Adipose tissue (tissue), 3 donors: ENCODE measurements around the gene ACSBG1. TPM values are rescaled to one million over a fixed set of nuclear protein-coding genes. Genes with fewer than 3 reads are reported as not detected.

Experiments
- H3K27ac ChIP-seq: one replicate; pipeline ENCODE4 v1.5.1; 2013; ENCODE audit warnings: low read depth, low read length
- WGBS, 3 donors: extraction: QIAGEN DNeasy Blood & Tissue Kit; methylation state at CpG; one replicate each; pipeline ENCODE4 v1.1.7; 2013; 5-methylcytosine and 5-hydroxymethylcytosine counted together
- polyA plus RNA-seq, 3 donors: library from polyadenylated mRNA; stranded (reverse); fragments of 200-250 nt; gene quantifications; one replicate each; pipeline ENCODE4 v1.2.3, GENCODE V29; 2013
- donor health status: healthy with polysubstance abuse.
- donor health status: Bipolar disorder and iron deficiency.
- donor health status: healthy.

The ACSBG1 gene
- polyA plus RNA-seq, 3 donors, result 0.09 to 0.27 (median 0.11) TPM

DNA sequence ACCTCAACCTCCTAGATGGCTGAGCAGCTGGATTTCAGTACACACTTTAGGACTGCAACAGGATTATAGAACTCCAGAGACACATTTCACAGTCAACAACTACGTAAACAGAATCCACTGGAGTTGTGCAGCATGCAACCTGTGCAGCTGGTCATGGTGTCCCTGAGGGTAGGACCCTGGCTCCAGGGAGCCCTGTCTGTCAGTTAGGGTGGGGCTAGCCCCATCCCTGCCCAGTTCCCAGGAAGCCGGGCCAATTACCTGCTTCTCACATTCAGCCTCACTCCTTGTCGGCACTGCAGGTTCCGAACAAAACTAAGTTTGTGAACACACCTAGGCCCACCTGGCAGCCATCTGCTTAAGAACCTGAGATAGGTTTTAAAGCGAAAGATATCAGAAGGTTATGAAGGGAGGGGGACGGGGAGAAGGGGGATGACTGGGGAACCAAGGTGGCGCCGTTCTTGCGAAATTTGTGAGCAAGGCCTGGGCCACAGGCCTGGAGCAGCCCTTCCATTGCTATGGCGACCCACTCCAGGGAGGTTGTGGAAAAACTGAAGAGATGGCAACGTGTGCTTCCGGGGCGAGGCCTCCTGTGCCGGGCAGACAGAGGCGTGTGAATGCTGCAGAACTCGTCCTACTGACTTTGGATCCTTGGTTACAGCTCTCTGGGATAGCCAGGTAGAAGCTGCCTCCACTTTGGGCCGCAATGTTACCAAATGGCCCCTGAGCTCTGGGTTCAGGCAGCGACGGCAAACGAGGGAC lies 25.3 kb downstream of the ACSBG1 start:
- WGBS, 3 donors, result 84 to 86% (median 85%) methylated on average over 20 of the region's 20 CpGs
- no peak overlapping the region for H3K27ac ChIP-seq

DNA sequence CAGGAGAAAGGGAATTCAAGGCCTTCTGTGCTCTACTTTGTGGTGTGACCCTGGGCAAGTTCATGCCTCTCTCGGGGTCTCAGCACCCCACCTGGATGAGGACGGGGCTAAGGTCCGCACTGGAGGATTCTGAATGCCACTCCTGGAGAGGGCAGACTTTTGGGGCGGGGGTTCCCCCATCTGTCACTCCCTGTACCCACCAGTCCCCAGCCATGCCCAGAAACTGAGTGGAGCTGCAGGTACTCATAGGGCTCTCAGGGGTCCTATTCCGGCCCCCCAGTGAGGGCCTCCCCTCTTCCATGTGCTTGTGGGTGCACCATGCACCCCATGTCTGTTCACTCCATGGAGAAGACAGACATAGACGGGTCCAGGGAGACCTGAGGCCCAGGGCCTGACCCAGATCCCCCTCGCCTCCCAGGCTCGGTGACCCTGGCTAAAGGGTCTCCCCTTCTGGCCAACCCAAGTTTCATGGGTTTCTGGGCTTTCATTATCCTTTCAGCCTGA lies 26.0 kb downstream of the ACSBG1 start:
- H3K27ac ChIP-seq, result no peak overlapping the region
- WGBS, 3 donors, result 82 to 99% (median 90%) methylated on average over 7 to 8 of the region's 8 CpGs

DNA sequence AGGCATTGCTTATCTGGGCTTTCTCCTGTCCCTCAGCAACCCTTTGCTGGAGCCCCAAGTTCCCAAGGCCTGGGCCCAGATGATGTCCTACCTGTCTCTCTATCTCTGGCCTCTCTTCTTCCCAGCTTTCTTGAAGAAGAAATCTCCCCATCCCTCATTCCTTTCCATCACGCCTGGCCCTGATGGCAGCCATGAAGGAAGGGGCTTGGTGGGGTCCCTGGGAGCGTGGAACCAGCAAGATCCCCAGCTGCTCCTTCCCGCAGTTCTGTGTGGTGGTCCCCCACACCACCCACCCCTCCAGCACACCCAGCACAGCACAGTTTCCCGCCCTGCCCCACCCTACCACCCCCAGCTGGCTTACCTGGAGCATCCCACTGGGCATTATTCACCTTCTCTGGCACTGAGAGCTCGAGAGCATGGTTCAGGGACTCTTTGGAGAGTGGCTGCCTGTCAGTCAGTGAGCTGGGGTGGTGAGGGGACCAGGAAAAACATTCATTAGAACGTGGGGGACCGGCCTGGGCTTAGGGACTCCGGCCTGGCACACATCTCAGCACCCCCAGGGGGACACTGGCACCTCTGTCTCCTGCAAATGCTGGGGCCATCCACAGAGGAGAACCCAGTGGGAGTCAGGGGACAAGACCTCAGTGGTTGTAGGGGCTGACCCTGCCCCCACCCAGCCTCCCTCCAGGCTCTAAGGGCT lies 26.6 kb downstream of the ACSBG1 start:
- no peak overlapping the region for H3K27ac ChIP-seq
- 90 to 96% (median 92%) methylated on average over 8 of the region's 8 CpGs for WGBS, 3 donors

- WGBS, 3 donors, result 41 to 92% (median 84%) methylated on average over 5 of the region's 5 CpGs
- H3K27ac ChIP-seq, result no peak overlapping the region
These were observed 27.3 kb downstream of the ACSBG1 start for GRCh38 chr15:78207110-78207458.

GRCh38 chr15:78206326-78207109 lies 27.8 kb downstream of the ACSBG1 start:
- H3K27ac ChIP-seq, result no peak overlapping the region
- 72 to 87% (median 77%) methylated on average over 12 of the region's 12 CpGs for WGBS, 3 donors

- no peak overlapping the region for H3K27ac ChIP-seq
- WGBS, 3 donors, result 76 to 97% (median 93%) methylated on average over 10 of the region's 10 CpGs
These were observed 28.5 kb downstream of the ACSBG1 start for GRCh38 chr15:78205856-78206255.

DNA sequence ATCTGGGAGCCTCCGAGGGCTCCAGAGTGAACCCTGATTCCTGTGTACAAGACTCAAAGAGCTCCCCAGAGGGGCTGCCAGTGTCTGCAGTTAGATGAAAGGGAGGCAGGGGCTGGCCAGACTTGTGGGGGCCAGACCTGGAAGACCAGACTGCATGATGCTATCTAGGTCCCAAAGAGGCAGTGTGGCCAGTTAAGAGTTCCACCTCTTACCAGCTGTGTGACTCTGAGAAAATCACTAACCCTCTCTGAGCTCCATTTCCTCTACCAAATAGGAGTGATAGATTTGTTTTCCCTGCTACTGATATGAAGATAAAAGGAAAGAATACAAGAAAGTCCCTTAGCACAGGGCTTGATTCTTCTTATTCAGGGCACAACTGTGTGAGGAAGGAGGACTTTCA lies 29.0 kb downstream of the ACSBG1 start:
- H3K27ac ChIP-seq, result no peak overlapping the region
- WGBS, 3 donors, result 29 to 62% (median 54%) methylated on average over 1 of the region's 1 CpG

- no peak overlapping the region for H3K27ac ChIP-seq
- 68 to 74% (median 71%) methylated on average over 17 of the region's 17 CpGs for WGBS, 3 donors
These were observed 29.7 kb downstream of the ACSBG1 start for GRCh38 chr15:78204351-78205309.

- no peak overlapping the region for H3K27ac ChIP-seq
- 66 to 85% (median 84%) methylated on average over 14 of the region's 14 CpGs for WGBS, 3 donors
These were observed 30.8 kb downstream of the ACSBG1 start for GRCh38 chr15:78203346-78204225.

GRCh38 chr15:78201281-78202190 lies 32.8 kb downstream of the ACSBG1 start:
- 82 to 87% (median 85%) methylated on average over 10 of the region's 10 CpGs for WGBS, 3 donors
- no peak overlapping the region for H3K27ac ChIP-seq

DNA sequence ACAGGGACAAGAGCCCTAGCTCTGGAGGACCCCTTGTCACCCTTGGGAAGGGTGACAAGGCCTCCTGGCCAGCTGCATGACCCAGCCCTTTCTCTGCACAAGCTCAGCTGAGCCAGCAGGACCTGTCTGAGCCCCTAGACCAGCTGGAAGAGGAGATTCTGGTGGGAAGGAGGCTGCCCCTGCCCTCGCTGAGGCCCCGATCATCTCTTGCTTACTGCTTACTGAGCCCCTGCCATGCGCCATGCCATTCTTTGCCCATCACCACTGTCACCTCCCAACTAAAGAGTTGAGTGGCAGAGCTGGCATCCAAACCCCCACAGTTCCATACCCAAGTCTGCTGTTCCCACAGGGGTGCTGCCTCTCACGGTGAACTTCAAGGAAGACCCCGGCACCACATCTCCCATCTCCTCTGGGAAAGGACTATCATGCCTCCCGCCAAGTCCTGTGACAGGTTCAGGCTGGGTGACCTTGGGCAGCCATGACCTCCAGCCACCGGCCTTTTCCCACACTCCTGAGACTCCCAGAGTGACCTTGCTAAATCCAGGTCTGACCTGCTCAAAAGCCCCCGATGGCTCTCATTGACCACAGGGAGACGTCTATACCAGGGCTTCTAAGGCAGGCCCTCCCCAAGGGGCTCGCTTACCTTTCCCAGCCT lies 34.0 kb downstream of the ACSBG1 start:
- 85 to 96% (median 95%) methylated on average over 10 of the region's 10 CpGs for WGBS, 3 donors
- H3K27ac ChIP-seq, result no peak overlapping the region

DNA sequence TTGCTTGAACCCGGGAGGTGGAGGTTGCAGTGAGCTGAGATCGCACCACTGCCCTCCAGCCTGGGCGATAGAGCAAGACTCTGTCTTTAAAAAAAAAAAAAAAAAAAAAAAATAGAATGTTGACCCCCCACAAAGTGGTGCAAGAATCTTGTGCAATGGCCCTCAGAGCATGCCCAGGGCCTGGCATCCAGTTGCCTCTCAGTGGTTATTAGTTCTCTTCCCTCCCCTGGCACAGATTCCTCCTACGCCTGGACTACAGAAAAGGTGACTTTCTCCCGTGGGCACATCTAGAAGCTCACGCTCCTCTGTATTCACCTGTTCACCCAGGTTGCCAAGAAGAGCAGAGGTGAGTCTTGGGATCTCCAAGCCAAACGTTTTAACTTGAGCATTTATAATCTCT lies 36.7 kb downstream of the ACSBG1 start:
- 57 to 65% (median 60%) methylated on average over 6 to 7 of the region's 7 CpGs for WGBS, 3 donors

DNA sequence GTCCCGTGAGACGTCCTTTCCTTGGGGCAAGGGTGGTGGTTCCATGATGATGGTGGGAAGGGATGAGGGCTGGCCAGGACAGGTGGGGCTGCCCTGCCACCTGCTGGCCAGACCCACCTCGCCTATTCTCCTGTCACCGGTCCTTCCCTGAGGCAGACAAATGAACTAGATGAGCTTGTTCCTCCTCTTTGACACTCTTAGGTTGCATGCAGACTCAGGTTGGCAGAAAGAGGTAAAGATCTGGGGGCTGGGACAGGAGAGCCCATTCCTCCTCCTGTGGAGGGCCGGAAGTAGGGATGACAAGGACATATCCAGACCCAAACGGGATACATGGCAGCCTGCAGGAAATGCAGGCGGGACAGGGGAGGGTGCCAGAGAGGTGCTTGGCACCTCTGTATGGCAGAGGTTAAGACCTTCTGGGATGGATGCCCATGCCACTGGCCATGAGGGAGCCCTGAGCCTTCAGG lies 38.6 kb downstream of the ACSBG1 start:
- H3K27ac ChIP-seq, result no peak overlapping the region
- WGBS, 3 donors, result 19 to 31% (median 24%) methylated on average over 7 of the region's 7 CpGs

More for the DNA sequence above, 36.7 kb downstream of the ACSBG1 start:
- H3K27ac ChIP-seq, result no peak overlapping the region

GRCh38 chr15:78194568-78194925 lies 39.8 kb downstream of the ACSBG1 start:
- 91 to 93% (median 92%) methylated on average over 15 of the region's 15 CpGs for WGBS, 3 donors
- H3K27ac ChIP-seq, result no peak overlapping the region

DNA sequence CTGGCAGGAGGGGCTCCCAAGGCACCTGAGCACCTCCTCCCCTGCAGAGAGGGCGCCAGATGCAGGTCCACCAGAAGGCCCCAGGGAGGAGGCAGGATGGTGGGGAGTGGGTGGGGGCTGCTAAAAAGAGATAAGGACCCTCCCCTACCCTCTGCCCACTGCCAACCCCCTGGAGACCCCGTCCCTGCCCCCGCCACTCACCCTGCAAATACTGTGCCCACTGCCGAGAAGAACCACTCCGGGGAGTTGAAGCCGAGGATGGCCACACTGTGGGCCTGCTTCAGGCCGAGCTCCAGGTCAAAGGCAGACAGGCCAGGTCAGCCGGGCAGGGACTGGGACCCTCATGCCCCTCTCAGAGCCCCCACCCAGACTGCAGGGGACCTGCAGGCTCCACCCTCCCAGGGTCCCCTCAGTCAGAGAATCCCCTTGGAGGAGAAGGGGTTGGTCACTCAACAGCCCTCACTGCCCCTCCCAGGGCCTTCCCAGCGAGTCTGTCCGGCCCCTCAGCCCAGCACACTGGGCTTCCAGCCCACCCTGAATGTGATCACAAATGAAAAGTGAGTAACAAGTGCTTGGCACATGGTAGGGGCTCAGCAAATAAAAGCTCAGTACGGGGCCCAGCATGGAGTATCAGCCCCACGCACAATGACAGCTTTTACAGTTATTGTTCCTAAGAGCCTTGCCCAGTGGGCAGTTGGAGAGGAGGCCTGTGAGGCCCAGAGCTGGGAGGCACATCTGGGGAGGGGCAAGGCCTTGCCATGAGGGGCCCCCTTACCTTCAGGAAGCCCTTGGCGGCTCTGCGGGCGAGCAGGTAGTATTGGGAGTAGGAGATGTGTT lies 40.4 kb downstream of the ACSBG1 start:
- WGBS, 3 donors, result 90 to 93% (median 90%) methylated on average over 14 to 15 of the region's 15 CpGs
- no peak overlapping the region for H3K27ac ChIP-seq
